Measurements from ENCODE around the gene CD55. TPM values are rescaled to one million over a fixed set of nuclear protein-coding genes. Genes with fewer than 3 reads are reported as not detected.

Gene CD55
- total and polyA plus RNA-seq, 11 donors, result 28.6 to 149 (median 91.2) TPM

- Histone ChIP-seq H3K9me3 (no peaks in the 10 kb centered on the region), H3K27ac (peak overlapping the region in 5 of 12 donors; percentile 24 to 61 (median 51)), H3K36me3 (no peaks in the 10 kb centered on the region), H3K4me3 (no peak overlapping the region), H3K4me1 (peaks cover 0 to 38% (median 16%) of the 10 kb centered on the region in 12 donors), H3K27me3 (no peaks in the 10 kb centered on the region)
- DNase-seq, result no peak
- intact Hi-C loops (cut with DNase I), result no loop called here
- WGBS, 4 donors, result 67 to 77% (median 71%) methylated on average over 2 of the region's 2 CpGs
- ATAC-seq, result peak in 1 of 4 donors; percentile 47
- no peak for TF ChIP-seq POLR2A (IDR thresholded peaks at IDR 0.05)
These were observed 38.7 kb upstream of the CD55 start for GRCh38 chr1:207282496-207283380.

GRCh38 chr1:207283421-207283820 is 38.1 kb upstream of the CD55 start:
- no peak for TF ChIP-seq POLR2A (IDR thresholded peaks at IDR 0.05)
- no peak for TF ChIP-seq CTCF (IDR thresholded peaks at IDR 0.05)
- ATAC-seq, result no peak
- Histone ChIP-seq H3K27ac (peak overlapping the region in 4 of 12 donors; percentile 11 to 51 (median 43)), H3K36me3 (no peaks in the 10 kb centered on the region), H3K27me3 (no peaks in the 10 kb centered on the region), H3K9me3 (no peaks in the 10 kb centered on the region), H3K4me1 (peaks cover 0 to 43% (median 17%) of the 10 kb centered on the region in 12 donors), H3K4me3 (no peak overlapping the region)
- intact Hi-C loops (cut with DNase I), result no loop called here
- WGBS, 4 donors, result 95 to 98% (median 97%) methylated on average over 1 of the region's 1 CpG
- no peak for DNase-seq

GRCh38 chr1:207284209-207284897 is 37.1 kb upstream of the CD55 start:
- intact Hi-C loops (cut with DNase I), result no loop called here
- no peaks in the 10 kb centered on the region for H3K27me3 ChIP-seq
- ATAC-seq (peak in 3 of 4 donors; percentile 61 to 76 (median 76)), DNase-seq (no peak)
- 45 to 62% (median 58%) methylated on average over 5 of the region's 5 CpGs for WGBS, 4 donors
- no peak for TF ChIP-seq CTCF (IDR thresholded peaks at IDR 0.05)
- TF ChIP-seq POLR2A (IDR thresholded peaks at IDR 0.05), result no peak
- no peak overlapping the region for H3K4me3 ChIP-seq
- H3K4me1 ChIP-seq, result peaks cover 0 to 43% (median 18%) of the 10 kb centered on the region in 12 donors
- H3K9me3 ChIP-seq, result no peaks in the 10 kb centered on the region
- H3K36me3 ChIP-seq, result no peaks in the 10 kb centered on the region
- peak overlapping the region in 6 of 12 donors; percentile 16 to 51 (median 38) for H3K27ac ChIP-seq

GRCh38 chr1:207286786-207287468 is 34.6 kb upstream of the CD55 start:
- intact Hi-C loops (cut with DNase I), result no loop called here
- no peak for TF ChIP-seq POLR2A (IDR thresholded peaks at IDR 0.05)
- no peak for TF ChIP-seq CTCF (IDR thresholded peaks at IDR 0.05)
- H3K9me3 ChIP-seq, result no peaks in the 10 kb centered on the region
- DNase-seq (no peak), ATAC-seq (no peak)
- no peak overlapping the region for H3K4me3 ChIP-seq
- H3K4me1 ChIP-seq, result peaks cover 0 to 43% (median 16%) of the 10 kb centered on the region in 12 donors
- 81 to 86% (median 83%) methylated on average over 2 of the region's 2 CpGs for WGBS, 4 donors
- H3K36me3 ChIP-seq, result no peaks in the 10 kb centered on the region
- peak overlapping the region in 2 of 12 donors; percentile 22 to 29 for H3K27ac ChIP-seq
- no peaks in the 10 kb centered on the region for H3K27me3 ChIP-seq
